Measurements from ENCODE around the gene RMND1. TPM values are rescaled to one million over a fixed set of nuclear protein-coding genes. Genes with fewer than 3 reads are reported as not detected.

Gene RMND1
- total RNA-seq, 1 donor from 2014 or later = 18.6 TPM

DNA sequence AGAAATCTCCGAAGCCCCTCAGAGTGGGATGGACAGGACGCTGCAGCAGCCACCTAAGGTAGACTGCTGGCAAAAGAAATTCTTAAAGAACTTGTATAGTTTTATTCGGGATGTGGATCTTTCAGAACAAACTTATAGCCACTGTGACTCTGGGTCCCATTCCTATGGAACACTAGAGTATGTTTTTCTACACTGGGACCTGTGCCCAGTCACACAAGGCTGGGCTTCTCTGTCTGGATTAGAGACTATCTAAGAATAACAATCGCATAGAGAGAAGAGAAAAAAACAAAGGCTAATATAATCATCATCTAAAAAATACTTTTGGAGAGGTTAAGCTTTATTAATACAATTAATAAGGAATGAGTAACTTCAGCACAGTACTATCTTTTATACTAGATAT is 28.9 kb downstream of the RMND1 start:
- ATAC-seq (no peak), DNase-seq (ENCODE audit: low spot score) (no peak)

- ATAC-seq (no peak), DNase-seq (ENCODE audit: low spot score) (no peak)
These were observed 34.4 kb downstream of the RMND1 start for GRCh38 chr6:151417477-151417876.

DNA sequence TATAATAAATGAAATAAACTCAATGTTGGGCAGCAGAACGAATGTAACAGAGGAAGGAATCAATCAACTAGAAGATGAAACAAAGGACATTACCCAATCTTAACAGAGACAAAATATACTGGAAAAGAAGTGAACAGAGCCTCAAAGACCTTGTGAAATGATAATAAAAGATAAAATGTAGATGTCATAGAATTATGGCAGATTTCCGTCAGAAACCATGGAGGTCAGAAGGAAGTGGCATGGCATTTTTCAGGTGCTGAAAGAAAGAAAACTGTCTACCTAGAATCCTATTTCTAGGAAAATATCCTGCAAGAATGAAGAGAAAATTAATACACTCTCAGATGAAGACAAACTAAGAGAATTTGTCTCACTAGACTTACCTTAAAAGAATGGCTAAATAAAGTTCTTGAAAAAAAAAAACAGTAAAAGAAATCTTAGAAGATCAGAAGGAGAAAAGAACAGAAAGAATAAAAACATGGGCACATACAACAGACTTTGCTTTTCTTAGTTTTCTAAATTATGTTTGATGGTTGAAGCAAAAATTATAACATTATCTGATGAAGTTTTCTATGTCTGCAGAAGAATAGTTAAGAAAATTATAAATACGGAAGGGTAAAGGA is 37.2 kb downstream of the RMND1 start:
- DNase-seq (ENCODE audit: low spot score) = no peak
- ATAC-seq = no peak

DNA sequence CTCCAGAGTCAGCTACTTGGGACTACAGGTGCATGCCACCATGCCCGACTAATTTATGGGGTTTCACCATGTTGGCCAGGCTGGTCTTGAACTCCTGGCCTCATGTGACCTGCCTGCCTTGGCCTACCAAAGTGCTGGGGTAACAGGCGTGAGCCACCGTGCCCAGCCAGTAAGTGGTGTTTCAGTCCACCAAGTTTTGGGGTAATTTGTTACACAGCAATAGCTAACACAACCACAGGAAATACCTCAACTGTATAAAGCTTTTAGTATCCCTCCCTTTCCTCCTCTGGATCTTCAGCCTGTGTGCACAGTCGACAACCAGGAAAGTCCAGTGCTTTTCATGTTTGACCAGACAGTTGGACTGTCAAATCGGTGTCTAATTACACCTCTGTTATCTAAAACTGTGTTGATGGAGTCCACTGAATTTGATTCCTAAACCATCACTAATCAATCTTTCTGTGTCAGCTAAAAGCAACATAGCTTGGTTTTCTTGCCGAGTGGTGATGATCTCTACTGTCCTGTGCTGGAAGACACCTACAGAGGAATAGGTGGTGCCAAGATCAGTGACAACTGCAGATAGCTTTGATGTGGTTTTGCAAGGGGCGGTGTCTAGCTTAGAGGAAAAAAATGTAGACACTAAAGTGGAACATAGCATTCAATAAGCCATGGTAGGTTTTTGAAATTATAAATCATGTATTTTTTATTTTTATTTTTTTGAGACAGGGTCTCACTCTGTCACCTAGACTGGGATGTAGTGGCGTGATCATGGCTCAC is 38.4 kb downstream of the RMND1 start:
- no peak for ATAC-seq

GRCh38 chr6:151412909-151413308 is 39.0 kb downstream of the RMND1 start:
- ATAC-seq = no peak
- no peak for DNase-seq (ENCODE audit: low spot score)

More for the DNA sequence above, 38.4 kb downstream of the RMND1 start:
- no peak for DNase-seq (ENCODE audit: low spot score)

DNA sequence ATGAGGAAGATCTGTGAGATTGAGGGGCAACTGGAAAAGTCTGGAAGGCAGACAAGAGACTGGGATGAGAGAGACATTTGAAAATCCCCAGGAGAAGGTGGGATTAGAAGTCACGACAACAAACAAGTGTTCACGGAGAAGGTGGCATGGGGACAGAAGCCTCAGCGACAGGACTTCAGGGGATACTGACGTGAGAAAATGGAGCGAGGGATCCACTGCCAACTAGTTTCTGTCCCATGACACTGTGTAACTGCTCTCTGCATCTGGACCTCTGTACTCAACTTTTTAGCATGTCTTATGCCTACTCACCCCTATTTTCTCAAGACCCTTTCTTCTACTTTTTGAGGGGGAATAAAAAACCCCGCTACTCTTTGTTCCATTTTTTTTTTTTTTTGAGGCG is 42.2 kb downstream of the RMND1 start:
- no peak for ATAC-seq
- no peak for DNase-seq (ENCODE audit: low spot score)

- ATAC-seq (no peak), DNase-seq (ENCODE audit: low spot score) (no peak)
These were observed 42.7 kb downstream of the RMND1 start for GRCh38 chr6:151409260-151409659.

- no peak for DNase-seq (ENCODE audit: low spot score)
These were observed 43.1 kb downstream of the RMND1 start for GRCh38 chr6:151408858-151409257.

GRCh38 chr6:151403919-151404308 is 48.0 kb downstream of the RMND1 start:
- ATAC-seq = no peak
- no peak for DNase-seq (ENCODE audit: low spot score)

More at GRCh38 chr6:151408858-151409257, 43.1 kb downstream of the RMND1 start:
- peak; percentile 79 for ATAC-seq

DNA sequence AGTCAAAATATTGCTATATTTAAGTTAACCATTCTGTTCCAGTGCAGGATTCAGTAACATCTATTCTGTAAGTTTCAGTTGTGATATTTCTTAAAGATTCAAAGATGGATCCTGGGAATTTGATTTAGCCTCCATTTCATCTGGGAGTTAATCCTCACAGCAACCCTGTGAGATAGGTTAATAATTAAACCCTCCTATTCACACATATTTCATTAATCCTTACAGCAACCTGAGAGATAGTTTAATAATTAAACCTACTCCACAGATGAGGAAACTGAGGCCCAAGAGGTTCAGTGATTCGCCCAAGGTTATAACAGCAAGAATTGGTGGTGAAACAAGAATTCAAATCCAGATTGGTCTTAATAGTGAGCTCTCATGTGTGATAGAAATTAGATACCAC is 49.7 kb downstream of the RMND1 start:
- DNase-seq (ENCODE audit: low spot score) = no peak
- peak; percentile 33 for ATAC-seq

- ATAC-seq (no peak), DNase-seq (ENCODE audit: low spot score) (no peak)
These were observed 51.5 kb downstream of the RMND1 start for GRCh38 chr6:151400473-151400872.

GRCh38 chr6:151399679-151400078 is 52.2 kb downstream of the RMND1 start:
- no peak for ATAC-seq

GRCh38 chr6:151393410-151393809 is 58.5 kb downstream of the RMND1 start:
- ATAC-seq (no peak), DNase-seq (ENCODE audit: low spot score) (no peak)

More at GRCh38 chr6:151399679-151400078, 52.2 kb downstream of the RMND1 start:
- no peak for DNase-seq (ENCODE audit: low spot score)

GRCh38 chr6:151392427-151392826 is 59.5 kb downstream of the RMND1 start:
- ATAC-seq (no peak), DNase-seq (ENCODE audit: low spot score) (no peak)

DNA sequence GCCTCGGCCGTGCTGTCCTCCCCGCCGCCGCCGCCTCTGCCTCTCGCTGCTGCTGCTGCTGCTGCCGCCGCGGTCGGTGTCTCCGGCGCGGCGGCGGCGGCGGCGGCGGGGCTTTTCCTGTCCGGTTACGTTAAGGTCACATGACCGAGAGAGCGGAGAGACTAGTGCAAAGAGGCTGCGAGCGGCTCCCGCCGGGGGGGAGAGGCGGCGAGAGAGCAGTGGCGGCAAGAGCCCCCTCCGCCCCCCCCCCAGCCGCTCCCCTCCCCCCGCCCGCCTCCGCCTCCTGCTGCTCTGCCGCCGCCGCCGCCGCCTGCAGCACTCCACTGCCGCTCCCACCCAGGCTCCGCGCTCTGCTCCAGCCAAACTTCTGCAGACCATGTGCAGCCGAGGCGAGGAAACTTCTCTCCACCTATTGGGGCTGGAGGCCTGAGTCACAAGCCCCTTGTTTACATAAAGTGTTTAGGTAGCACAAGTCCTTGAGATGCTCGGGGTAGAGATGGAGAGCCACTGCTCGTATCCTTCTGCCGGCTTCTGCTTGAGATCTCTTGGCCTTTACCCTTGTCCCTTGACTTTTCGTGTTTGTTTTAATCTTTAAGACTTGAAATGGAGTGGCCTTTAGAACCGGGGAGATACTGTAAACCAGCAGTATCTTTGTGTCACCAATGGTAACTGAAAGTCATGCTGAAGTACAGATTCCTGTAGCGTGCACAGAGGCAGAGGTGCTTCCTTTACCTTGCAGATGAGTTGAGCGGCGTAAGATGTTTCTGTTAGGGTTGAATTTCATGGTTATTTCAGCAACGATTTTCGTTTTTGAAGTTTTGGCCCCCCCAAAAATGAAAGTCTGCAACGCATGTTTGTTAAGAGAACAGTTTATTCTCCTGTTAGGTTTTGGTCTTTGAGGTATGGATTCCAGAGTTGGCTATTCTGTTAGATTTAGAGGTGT is 60.2 kb downstream of the RMND1 start, which contains the start of gene ZBTB2:
Gene ZBTB2, minus strand, starts transcription at position 89 of the 943 bp plus-strand sequence. CDS start 17,922 bp downstream, outside the sequence.
- ATAC-seq = peak; percentile 3
- DNase-seq (ENCODE audit: low spot score) = peak; percentile 70

DNA sequence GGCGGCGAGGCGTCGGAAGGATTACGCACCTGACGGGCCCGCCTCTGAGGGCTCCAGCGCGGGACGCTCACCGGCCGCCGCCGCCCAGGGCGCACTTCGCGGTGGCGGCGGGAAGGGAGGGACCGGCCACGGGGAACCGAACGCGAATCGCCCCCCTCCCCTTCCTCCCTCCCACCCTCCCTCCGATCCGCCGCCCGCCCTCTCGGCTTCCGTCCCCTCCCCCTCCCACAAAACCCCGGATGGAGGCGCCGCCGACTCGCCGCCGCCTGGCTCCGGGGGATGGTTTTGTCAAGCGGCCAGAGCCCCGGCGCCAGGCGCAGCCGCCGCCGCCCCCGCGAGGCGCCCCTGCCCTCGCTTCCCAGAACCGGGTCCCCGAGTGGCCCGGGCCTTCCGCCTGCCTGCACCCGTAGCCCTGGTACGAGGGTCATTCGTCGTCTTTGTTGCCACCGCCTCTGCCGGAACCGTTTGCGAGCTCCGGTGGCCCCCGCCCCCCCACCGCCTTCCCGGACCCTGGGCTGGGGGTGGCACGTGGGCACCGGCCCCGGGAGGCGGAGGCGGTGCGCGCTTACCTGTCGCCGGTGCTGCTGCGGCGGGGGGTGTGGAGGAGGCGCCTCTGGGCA is 61.0 kb downstream of the RMND1 start:
- peak; percentile 83 for DNase-seq (ENCODE audit: low spot score)
- ATAC-seq = peak; percentile 47

- DNase-seq (ENCODE audit: low spot score) = peak; percentile 99
- peak; percentile 85 for ATAC-seq
These were observed 61.6 kb downstream of the RMND1 start for GRCh38 chr6:151390276-151390850.

DNA sequence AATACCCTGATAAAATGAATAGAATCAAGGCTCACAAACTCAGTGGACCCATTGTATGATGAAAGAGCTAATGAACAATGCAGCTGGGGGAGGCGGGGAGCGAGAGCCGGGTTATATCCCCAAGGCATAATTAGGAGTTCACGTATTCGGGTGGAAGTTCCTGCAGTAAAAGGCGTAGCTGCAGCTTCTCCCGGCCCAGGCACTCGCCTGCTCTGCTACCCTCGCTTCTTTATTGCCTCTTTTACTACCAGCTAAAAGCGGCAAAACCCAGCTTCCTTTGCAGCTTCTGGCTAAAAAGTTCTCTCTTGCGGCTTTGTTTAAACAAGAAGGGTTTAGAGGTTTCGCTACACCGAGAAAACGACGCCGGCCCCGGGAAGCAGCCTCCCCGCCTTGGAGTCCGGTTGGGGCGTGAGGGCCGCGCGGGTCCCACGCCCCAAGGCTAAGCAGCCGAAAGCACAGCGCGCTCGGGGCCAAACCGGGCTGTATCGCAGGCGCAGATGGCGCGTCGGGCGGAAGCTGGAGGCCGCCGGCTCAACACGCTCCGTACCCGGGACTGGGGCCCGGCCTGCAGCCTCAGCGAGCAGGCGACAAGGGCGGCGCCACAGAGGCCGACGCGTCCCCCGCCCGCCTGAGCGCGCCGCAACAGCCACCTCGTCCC is 62.2 kb downstream of the RMND1 start:
- peak; percentile 15 for ATAC-seq
- peak; percentile 62 for DNase-seq (ENCODE audit: low spot score)

- DNase-seq (ENCODE audit: low spot score) (no peak), ATAC-seq (no peak)
These were observed 62.8 kb downstream of the RMND1 start for GRCh38 chr6:151388997-151389617.
